ENCODE measurements around the gene SCFD2. TPM values are rescaled to one million over a fixed set of nuclear protein-coding genes. Genes with fewer than 3 reads are reported as not detected.

Gene SCFD2
- total and polyA plus RNA-seq, 2 of the 8 experiments (the other 6 are each of a cell fraction or from before 2014, with no cell fraction given) = 6.2 to 10.2 TPM

DNA sequence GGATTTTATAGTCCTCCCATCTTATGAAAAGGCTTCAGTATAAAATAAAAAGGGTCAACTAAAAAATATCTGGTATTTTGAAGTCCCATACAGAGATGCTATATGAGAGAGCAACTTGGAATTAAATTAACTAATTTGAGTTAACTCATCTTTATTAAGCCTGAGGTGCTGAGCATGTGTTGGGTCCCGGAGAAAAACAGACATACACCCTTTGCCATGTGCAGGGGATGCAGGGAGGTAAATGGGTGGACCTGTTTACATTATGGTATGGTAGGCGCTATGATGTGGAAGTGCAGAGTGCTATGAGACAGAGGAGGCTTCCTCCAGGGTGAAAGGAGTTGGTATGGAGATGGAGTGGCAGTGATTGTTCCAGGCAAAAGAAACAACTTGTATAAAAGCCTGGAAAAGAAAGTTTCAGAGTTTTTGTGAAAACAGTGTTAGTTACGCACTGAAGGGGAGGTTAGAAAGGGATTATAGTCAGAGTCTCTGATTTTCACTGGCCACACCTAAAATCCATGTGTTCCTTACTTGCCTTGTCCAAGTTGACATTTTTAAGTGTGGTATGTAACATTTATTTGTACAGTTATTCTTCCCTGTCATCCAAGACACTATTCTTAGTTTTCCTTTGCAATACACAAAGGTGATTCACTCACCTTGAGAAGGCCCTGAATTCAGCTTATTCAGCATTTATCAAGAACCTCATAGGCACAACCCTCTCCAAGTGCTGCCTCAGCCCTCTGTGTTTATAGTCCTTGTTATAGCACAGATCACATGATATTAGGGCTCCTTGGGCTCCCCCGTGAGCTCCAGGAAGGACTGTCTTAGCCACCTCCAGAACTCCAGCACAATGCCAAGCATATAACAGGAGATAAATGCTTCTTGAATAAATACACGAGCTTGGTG lies 351.7 kb downstream of the SCFD2 start:
- H3K4me2 ChIP-seq (ENCODE audit: insufficient read depth in 1 of 2, low read depth in 2 of 2, low read length in 2 of 2) = no peak overlapping the region
- no peak overlapping the region for H2AK5ac ChIP-seq (ENCODE audit: low read depth, low read length)
- no peak overlapping the region for H3K18ac ChIP-seq (ENCODE audit: extremely low read depth, low read length)
- WGBS, 2 experiments (ENCODE audit: extremely low coverage in 1 of 2, insufficient coverage in 1 of 2, insufficient read length in 1 of 2, insufficient replicate concordance in 2 of 2, low coverage in 1 of 2, low lambda C conversion rate in 2 of 2, missing lambda C conversion rate in 1 of 2) = 84% methylated on average over 5 of the region's 5 CpGs; no CpG with 5 or more reads in 1 of the 2 experiments
- H3K23ac ChIP-seq (ENCODE audit: insufficient read length) = no peak overlapping the region
- no peak overlapping the region for H3K4ac ChIP-seq (replicated peaks; ENCODE audit: insufficient read length, low read depth, low read length)
- no peak overlapping the region for H2BK15ac ChIP-seq (ENCODE audit: low read length)
- H3K14ac ChIP-seq (ENCODE audit: insufficient read length) = no peak overlapping the region
- no peak overlapping the region for H2BK120ac ChIP-seq (replicated peaks; ENCODE audit: low read depth, low read length)
- H3K23me2 ChIP-seq (ENCODE audit: low read depth, low read length) = no peaks in the 10 kb centered on the region
- H3K79me1 ChIP-seq (ENCODE audit: low read depth, low read length) = no peaks in the 10 kb centered on the region
- H2BK20ac ChIP-seq (ENCODE audit: low read length) = no peak overlapping the region
- ChIA-PET CTCF (ENCODE audit: partially characterized antibody) (interaction anchor here (0.7 to 6.7 kb wide), 11 partner anchors 9 to 1525 kb away, joined by 3 to 51 read pairs (median 7); partner anchors contain the start of gene PDGFRA), POLR2A (ENCODE audit: partially characterized antibody) (no interaction called here)
- H4K5ac ChIP-seq (ENCODE audit: insufficient read length, low read depth, low read length) = no peak overlapping the region
- no peak overlapping the region for H4K91ac ChIP-seq (replicated peaks; ENCODE audit: insufficient read length, low read length)
- H3K27me3 ChIP-seq (replicated peaks in 1 of 4; ENCODE audit: control insufficient read depth in 3 of 4, extremely low read depth in 1 of 4, insufficient read depth in 3 of 4, low read length in 3 of 4) = no peaks in the 10 kb centered on the region
- H3K27ac ChIP-seq (ENCODE audit: low read depth, low read length) = no peak overlapping the region
- no peaks in the 10 kb centered on the region for H3K9me3 ChIP-seq (ENCODE audit: insufficient read depth in 2 of 2, low read depth in 1 of 2, low read length in 1 of 2)
- DNase-seq (ENCODE audit: low read depth in 1 of 2, low spot score in 2 of 2) = no peak
- no peaks in the 10 kb centered on the region; a peak in 1 of 7 replicates for H3K4me1 ChIP-seq (replicated peaks in 1 of 4; ENCODE audit: control insufficient read depth in 3 of 4, insufficient read depth in 4 of 4, low read length in 3 of 4)
- no peak overlapping the region for H4K8ac ChIP-seq (ENCODE audit: extremely low read depth, insufficient read depth, low read length)
- FAIRE-seq = no peak
- no peak overlapping the region for H3K4me3 ChIP-seq (ENCODE audit: extremely low read depth in 1 of 4, insufficient read depth in 2 of 4, low read depth in 3 of 4, low read length in 4 of 4)
- no peaks in the 10 kb centered on the region for H3K36me3 ChIP-seq (ENCODE audit: control insufficient read depth in 2 of 4, insufficient read depth in 4 of 4, low read length in 3 of 4)
- H3K56ac ChIP-seq (replicated peaks; ENCODE audit: insufficient read length, low read depth, low read length) = no peak overlapping the region
- no peak overlapping the region for H2BK5ac ChIP-seq (ENCODE audit: low read depth, low read length)
- no peak overlapping the region for H3K9ac ChIP-seq (replicated peaks in 1 of 4; ENCODE audit: extremely low read depth in 1 of 4, low read depth in 3 of 4, low read length in 3 of 4)
- no peaks in the 10 kb centered on the region for H3K79me2 ChIP-seq (ENCODE audit: control insufficient read depth in 1 of 2, insufficient read depth in 2 of 2, low read length in 2 of 2)
- TF ChIP-seq MAFK (IDR thresholded peaks at IDR 0.05; ENCODE audit: low read depth, low read length) (0 out of 2 replicates have a peak, but pooled peaks have one; percentile 7), HDAC2 (IDR thresholded peaks at IDR 0.05; ENCODE audit: borderline replicate concordance in 1 of 2, low read depth in 2 of 2, low read length in 2 of 2) (no peak)
- H4K20me1 ChIP-seq (replicated peaks in 1 of 2; ENCODE audit: control insufficient read depth in 1 of 2, insufficient read depth in 2 of 2, low read length in 2 of 2) = no peaks in the 10 kb centered on the region
- H2BK12ac ChIP-seq (ENCODE audit: low read depth, low read length) = no peak overlapping the region
- H2AFZ ChIP-seq (ENCODE audit: low read length) = no peak overlapping the region

Measured in H1 (cell line).